Measurements from ENCODE around the gene CNNM2.

CNNM2 gene

GRCh38 chr10:103072276-103072675 is 154.2 kb downstream of the CNNM2 start:
- TF ChIP-seq REST (IDR thresholded peaks at IDR 0.05; ENCODE audit: insufficient read depth in 1 of 2, low read depth in 2 of 2, low read length in 2 of 2) (no peak), FOXP2 (optimal IDR thresholded peaks at IDR 0.05; ENCODE audit: borderline replicate concordance, extremely low read depth, extremely low read length, insufficient read depth) (no peak), POLR2AphosphoS5 (IDR thresholded peaks at IDR 0.05; ENCODE audit: low read depth, low read length) (no peak), TAF1 (IDR thresholded peaks at IDR 0.05; ENCODE audit: borderline replicate concordance, insufficient read depth, low read length) (no peak), SIN3A (IDR thresholded peaks at IDR 0.05; ENCODE audit: borderline replicate concordance, insufficient read depth, low read length) (no peak)

- TF ChIP-seq FOXP2 (optimal IDR thresholded peaks at IDR 0.05; ENCODE audit: borderline replicate concordance, extremely low read depth, extremely low read length, insufficient read depth) (no peak), TAF1 (IDR thresholded peaks at IDR 0.05; ENCODE audit: borderline replicate concordance, insufficient read depth, low read length) (no peak), POLR2AphosphoS5 (IDR thresholded peaks at IDR 0.05; ENCODE audit: low read depth, low read length) (no peak)
Measured at GRCh38 chr10:103072891-103073290, 154.8 kb downstream of the CNNM2 start.

GRCh38 chr10:103077020-103077419 is 158.9 kb downstream of the CNNM2 start:
- TF ChIP-seq FOXP2 (optimal IDR thresholded peaks at IDR 0.05; ENCODE audit: borderline replicate concordance, extremely low read depth, extremely low read length, insufficient read depth) (no peak), REST (IDR thresholded peaks at IDR 0.05; ENCODE audit: insufficient read depth in 1 of 2, low read depth in 2 of 2, low read length in 2 of 2) (no peak), POLR2AphosphoS5 (IDR thresholded peaks at IDR 0.05; ENCODE audit: low read depth, low read length) (no peak), SIN3A (IDR thresholded peaks at IDR 0.05; ENCODE audit: borderline replicate concordance, insufficient read depth, low read length) (no peak), TAF1 (IDR thresholded peaks at IDR 0.05; ENCODE audit: borderline replicate concordance, insufficient read depth, low read length) (no peak)

GRCh38 chr10:103077491-103078308 is 159.6 kb downstream of the CNNM2 start:
- TF ChIP-seq FOXP2 (optimal IDR thresholded peaks at IDR 0.05; ENCODE audit: borderline replicate concordance, extremely low read depth, extremely low read length, insufficient read depth) (no peak), SIN3A (IDR thresholded peaks at IDR 0.05; ENCODE audit: borderline replicate concordance, insufficient read depth, low read length) (no peak), TAF1 (IDR thresholded peaks at IDR 0.05; ENCODE audit: borderline replicate concordance, insufficient read depth, low read length) (no peak), REST (IDR thresholded peaks at IDR 0.05; ENCODE audit: insufficient read depth in 1 of 2, low read depth in 2 of 2, low read length in 2 of 2) (no peak), POLR2AphosphoS5 (IDR thresholded peaks at IDR 0.05; ENCODE audit: low read depth, low read length) (no peak)

GRCh38 chr10:103078309-103078615 is 160.2 kb downstream of the CNNM2 start:
- TF ChIP-seq FOXP2 (optimal IDR thresholded peaks at IDR 0.05; ENCODE audit: borderline replicate concordance, extremely low read depth, extremely low read length, insufficient read depth) (no peak), REST (IDR thresholded peaks at IDR 0.05; ENCODE audit: insufficient read depth in 1 of 2, low read depth in 2 of 2, low read length in 2 of 2) (no peak), POLR2AphosphoS5 (IDR thresholded peaks at IDR 0.05; ENCODE audit: low read depth, low read length) (no peak), SIN3A (IDR thresholded peaks at IDR 0.05; ENCODE audit: borderline replicate concordance, insufficient read depth, low read length) (no peak), TAF1 (IDR thresholded peaks at IDR 0.05; ENCODE audit: borderline replicate concordance, insufficient read depth, low read length) (no peak)

Data from PFSK-1 (cell line).